ENCODE data around the gene HS3ST1.

GRCh38 chr4:11439836-11440235 is 11.1 kb upstream of the HS3ST1 start:
- TF ChIP-seq CTCF (IDR thresholded peaks at IDR 0.05) (no peak), POLR2AphosphoS5 (IDR thresholded peaks at IDR 0.05) (no peak), POLR2A (IDR thresholded peaks at IDR 0.05) (no peak)

All from sigmoid colon (tissue), 4 donors.